HEK293 (cell line): ENCODE data around the gene RPL6.

Experiments
- BCL11A ChIP-seq: fragments of 450-650 bp; formaldehyde crosslinking; IDR thresholded peaks from 2 replicates; pipeline ENCODE4 v1.5.1; 2016; ENCODE audit warnings: low read depth, missing biosample characterization, missing genetic modification characterization
- IKZF3 ChIP-seq: fragments of 450-650 bp; IDR thresholded peaks from 2 replicates; pipeline ENCODE4 v1.5.0; 2018; ENCODE audit warnings: missing biosample characterization, mild to moderate bottlenecking, missing genetic modification characterization, moderate library complexity
- OSR2 ChIP-seq: fragments of 450-650 bp; formaldehyde crosslinking; IDR thresholded peaks from 2 replicates; pipeline ENCODE4 v1.5.1; 2016; ENCODE audit warnings: missing biosample characterization, missing genetic modification characterization
- PRDM1 ChIP-seq: fragments of 450-650 bp; formaldehyde crosslinking; IDR thresholded peaks from 2 replicates; pipeline ENCODE4; 2016; ENCODE audit warnings: missing biosample characterization, missing genetic modification characterization
- SP3 ChIP-seq: fragments of 450-650 bp; formaldehyde crosslinking; IDR thresholded peaks from 2 replicates; pipeline ENCODE4 v1.5.1; 2016; ENCODE audit warnings: missing biosample characterization, missing genetic modification characterization
- SP7 ChIP-seq: fragments of 450-650 bp; formaldehyde crosslinking; IDR thresholded peaks from 2 replicates; pipeline ENCODE4 v1.5.1; 2016; ENCODE audit warnings: missing biosample characterization, missing genetic modification characterization
- YY1 ChIP-seq: fragments of 450-650 bp; formaldehyde crosslinking; IDR thresholded peaks from 2 replicates; pipeline ENCODE4 v1.5.1; 2018; ENCODE audit warnings: missing biosample characterization, missing genetic modification characterization
- ZFHX2 ChIP-seq: fragments of 450-650 bp; formaldehyde crosslinking; conservative IDR thresholded peaks from 2 replicates; pipeline ENCODE4 v1.5.1; 2016; ENCODE audit warnings: missing biosample characterization, missing genetic modification characterization
- ZNF121 ChIP-seq: fragments of 450-650 bp; formaldehyde crosslinking; IDR thresholded peaks from 2 replicates; pipeline ENCODE4 v1.5.1; 2016; ENCODE audit warnings: missing biosample characterization, missing genetic modification characterization
- ZNF24 ChIP-seq: fragments of 450-650 bp; formaldehyde crosslinking; IDR thresholded peaks from 2 replicates; pipeline ENCODE4 v1.5.1; 2016; ENCODE audit warnings: missing biosample characterization, missing genetic modification characterization
- ZNF311 ChIP-seq: fragments of 450-650 bp; formaldehyde crosslinking; IDR thresholded peaks from 2 replicates; pipeline ENCODE4 v1.5.1; 2017; ENCODE audit warnings: missing biosample characterization, missing genetic modification characterization, borderline replicate concordance
- ZNF354C ChIP-seq: fragments of 450-650 bp; formaldehyde crosslinking; IDR thresholded peaks from 2 replicates; pipeline ENCODE4 v1.5.1; 2016; ENCODE audit warnings: missing biosample characterization, missing genetic modification characterization, low read depth, borderline replicate concordance
- ZNF391 ChIP-seq: fragments of 450-650 bp; formaldehyde crosslinking; IDR thresholded peaks from 2 replicates; pipeline ENCODE4 v1.5.1; 2016; ENCODE audit warnings: low read depth, missing biosample characterization, missing genetic modification characterization, borderline replicate concordance
- ZNF549 ChIP-seq: fragments of 450-650 bp; IDR thresholded peaks from 2 replicates; pipeline ENCODE4 v1.5.1; 2018; ENCODE audit warnings: missing biosample characterization, missing genetic modification characterization, mild to moderate bottlenecking, inconsistent platforms, moderate library complexity
- ZNF600 ChIP-seq: fragments of 450-650 bp; formaldehyde crosslinking; IDR thresholded peaks from 2 replicates; pipeline ENCODE4 v1.5.1; 2016; ENCODE audit warnings: missing biosample characterization, missing genetic modification characterization
- ZNF792 ChIP-seq: fragments of 450-650 bp; formaldehyde crosslinking; IDR thresholded peaks from 2 replicates; pipeline ENCODE4 v1.5.1; 2016; ENCODE audit warnings: missing biosample characterization, missing genetic modification characterization
- ZNF843 ChIP-seq: fragments of 450-650 bp; formaldehyde crosslinking; IDR thresholded peaks from 2 replicates; pipeline ENCODE4 v1.5.1; 2016; ENCODE audit warnings: missing biosample characterization, missing genetic modification characterization
- TF ChIP-seq, protein P1 (sequence below): fragments of 450-650 bp; formaldehyde crosslinking; IDR thresholded peaks from 2 replicates; pipeline ENCODE4 v1.5.1; 2016; ENCODE audit warnings: missing biosample characterization, missing genetic modification characterization, borderline replicate concordance
- TF ChIP-seq, protein P2 (sequence below): fragments of 450-650 bp; formaldehyde crosslinking; optimal IDR thresholded peaks from 2 replicates; pipeline ENCODE3; 2016; ENCODE audit warnings: missing biosample characterization, mild to moderate bottlenecking, missing genetic modification characterization
- TF ChIP-seq, protein P3 (sequence below): fragments of 450-650 bp; formaldehyde crosslinking; IDR thresholded peaks from 2 replicates; pipeline ENCODE4 v1.5.1; 2016; ENCODE audit warnings: missing biosample characterization, missing genetic modification characterization
- TF ChIP-seq, protein P4 (sequence below): fragments of 450-650 bp; formaldehyde crosslinking; IDR thresholded peaks from 2 replicates; pipeline ENCODE4 v1.5.1; 2016; ENCODE audit warnings: missing biosample characterization, missing genetic modification characterization

The RPL6 gene

DNA sequence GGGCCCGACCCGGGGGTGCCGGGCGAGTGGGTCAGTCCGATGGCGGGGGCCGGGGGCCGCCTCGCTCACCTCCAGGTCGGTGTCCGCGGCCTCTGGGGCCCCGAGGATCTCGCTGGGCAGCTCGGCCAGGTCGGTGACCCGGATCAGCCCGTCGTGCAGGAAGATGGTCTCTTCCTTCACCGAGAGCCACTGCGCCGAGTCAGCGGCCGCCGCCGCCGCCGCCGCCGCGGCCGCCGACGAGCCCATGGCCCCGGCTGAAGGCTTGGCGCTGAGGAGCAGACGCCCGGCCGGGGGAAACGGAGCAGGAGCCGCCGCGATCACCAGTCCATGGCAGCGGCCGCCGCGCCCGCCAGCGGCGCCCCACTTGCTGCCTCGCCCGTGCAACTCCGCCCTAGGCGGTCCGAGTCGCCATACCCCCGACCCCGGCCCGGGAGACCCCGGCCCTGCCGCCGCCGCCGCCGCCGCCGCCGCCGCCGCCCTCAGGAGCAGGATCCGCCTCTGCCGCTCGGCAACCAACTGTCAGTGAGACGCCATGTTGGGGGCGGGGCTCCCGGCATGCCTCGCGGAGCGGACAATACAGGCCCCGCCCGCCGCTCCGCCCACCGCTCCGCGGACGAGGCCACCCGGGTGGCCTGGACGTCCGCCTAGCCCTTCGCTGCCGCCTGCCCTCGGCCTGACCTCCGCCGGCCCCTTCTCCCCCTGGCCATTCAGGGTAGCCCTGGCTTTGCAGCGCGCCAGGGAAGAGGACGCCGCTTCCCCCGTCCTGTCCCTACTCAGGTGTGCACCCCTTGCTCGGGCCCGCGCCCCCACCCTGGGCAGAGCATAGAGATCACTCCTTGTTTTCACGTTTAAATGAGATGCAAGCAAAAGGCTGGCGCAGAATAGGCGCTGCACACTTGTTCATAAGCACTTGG lies 27.3 kb downstream of the RPL6 start, which contains the start of gene HECTD4 (continued):
- TF ChIP-seq, protein P1, sequence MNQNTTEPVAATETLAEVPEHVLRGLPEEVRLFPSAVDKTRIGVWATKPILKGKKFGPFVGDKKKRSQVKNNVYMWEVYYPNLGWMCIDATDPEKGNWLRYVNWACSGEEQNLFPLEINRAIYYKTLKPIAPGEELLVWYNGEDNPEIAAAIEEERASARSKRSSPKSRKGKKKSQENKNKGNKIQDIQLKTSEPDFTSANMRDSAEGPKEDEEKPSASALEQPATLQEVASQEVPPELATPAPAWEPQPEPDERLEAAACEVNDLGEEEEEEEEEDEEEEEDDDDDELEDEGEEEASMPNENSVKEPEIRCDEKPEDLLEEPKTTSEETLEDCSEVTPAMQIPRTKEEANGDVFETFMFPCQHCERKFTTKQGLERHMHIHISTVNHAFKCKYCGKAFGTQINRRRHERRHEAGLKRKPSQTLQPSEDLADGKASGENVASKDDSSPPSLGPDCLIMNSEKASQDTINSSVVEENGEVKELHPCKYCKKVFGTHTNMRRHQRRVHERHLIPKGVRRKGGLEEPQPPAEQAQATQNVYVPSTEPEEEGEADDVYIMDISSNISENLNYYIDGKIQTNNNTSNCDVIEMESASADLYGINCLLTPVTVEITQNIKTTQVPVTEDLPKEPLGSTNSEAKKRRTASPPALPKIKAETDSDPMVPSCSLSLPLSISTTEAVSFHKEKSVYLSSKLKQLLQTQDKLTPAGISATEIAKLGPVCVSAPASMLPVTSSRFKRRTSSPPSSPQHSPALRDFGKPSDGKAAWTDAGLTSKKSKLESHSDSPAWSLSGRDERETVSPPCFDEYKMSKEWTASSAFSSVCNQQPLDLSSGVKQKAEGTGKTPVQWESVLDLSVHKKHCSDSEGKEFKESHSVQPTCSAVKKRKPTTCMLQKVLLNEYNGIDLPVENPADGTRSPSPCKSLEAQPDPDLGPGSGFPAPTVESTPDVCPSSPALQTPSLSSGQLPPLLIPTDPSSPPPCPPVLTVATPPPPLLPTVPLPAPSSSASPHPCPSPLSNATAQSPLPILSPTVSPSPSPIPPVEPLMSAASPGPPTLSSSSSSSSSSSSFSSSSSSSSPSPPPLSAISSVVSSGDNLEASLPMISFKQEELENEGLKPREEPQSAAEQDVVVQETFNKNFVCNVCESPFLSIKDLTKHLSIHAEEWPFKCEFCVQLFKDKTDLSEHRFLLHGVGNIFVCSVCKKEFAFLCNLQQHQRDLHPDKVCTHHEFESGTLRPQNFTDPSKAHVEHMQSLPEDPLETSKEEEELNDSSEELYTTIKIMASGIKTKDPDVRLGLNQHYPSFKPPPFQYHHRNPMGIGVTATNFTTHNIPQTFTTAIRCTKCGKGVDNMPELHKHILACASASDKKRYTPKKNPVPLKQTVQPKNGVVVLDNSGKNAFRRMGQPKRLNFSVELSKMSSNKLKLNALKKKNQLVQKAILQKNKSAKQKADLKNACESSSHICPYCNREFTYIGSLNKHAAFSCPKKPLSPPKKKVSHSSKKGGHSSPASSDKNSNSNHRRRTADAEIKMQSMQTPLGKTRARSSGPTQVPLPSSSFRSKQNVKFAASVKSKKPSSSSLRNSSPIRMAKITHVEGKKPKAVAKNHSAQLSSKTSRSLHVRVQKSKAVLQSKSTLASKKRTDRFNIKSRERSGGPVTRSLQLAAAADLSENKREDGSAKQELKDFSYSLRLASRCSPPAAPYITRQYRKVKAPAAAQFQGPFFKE (tag by site-specific recombination): no peak
- no peak for TF ChIP-seq ZNF391 (tag by site-specific recombination)
- no peak for TF ChIP-seq ZNF549
- TF ChIP-seq SP7 (tag by site-specific recombination): 0 out of 2 replicates have a peak, but pooled peaks have one; percentile 50
- TF ChIP-seq ZNF121: peak; percentile 100
- TF ChIP-seq OSR2: no peak
- no peak for TF ChIP-seq ZNF354C (tag by site-specific recombination)
- no peak for TF ChIP-seq ZNF792 (tag by site-specific recombination)
- 0 out of 2 replicates have a peak, but pooled peaks have one; percentile 3 for TF ChIP-seq IKZF3 (tag by site-specific recombination)
- no peak for TF ChIP-seq ZNF843
- no peak for TF ChIP-seq PRDM1 (tag by site-specific recombination)
- TF ChIP-seq, protein P2, sequence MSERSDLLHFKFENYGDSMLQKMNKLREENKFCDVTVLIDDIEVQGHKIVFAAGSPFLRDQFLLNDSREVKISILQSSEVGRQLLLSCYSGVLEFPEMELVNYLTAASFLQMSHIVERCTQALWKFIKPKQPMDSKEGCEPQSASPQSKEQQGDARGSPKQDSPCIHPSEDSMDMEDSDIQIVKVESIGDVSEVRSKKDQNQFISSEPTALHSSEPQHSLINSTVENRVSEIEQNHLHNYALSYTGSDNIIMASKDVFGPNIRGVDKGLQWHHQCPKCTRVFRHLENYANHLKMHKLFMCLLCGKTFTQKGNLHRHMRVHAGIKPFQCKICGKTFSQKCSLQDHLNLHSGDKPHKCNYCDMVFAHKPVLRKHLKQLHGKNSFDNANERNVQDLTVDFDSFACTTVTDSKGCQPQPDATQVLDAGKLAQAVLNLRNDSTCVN: peak; percentile 50
- peak; percentile 59 for TF ChIP-seq YY1
- peak; percentile 64 for TF ChIP-seq ZFHX2 (tag by site-specific recombination)
- TF ChIP-seq, protein P3, sequence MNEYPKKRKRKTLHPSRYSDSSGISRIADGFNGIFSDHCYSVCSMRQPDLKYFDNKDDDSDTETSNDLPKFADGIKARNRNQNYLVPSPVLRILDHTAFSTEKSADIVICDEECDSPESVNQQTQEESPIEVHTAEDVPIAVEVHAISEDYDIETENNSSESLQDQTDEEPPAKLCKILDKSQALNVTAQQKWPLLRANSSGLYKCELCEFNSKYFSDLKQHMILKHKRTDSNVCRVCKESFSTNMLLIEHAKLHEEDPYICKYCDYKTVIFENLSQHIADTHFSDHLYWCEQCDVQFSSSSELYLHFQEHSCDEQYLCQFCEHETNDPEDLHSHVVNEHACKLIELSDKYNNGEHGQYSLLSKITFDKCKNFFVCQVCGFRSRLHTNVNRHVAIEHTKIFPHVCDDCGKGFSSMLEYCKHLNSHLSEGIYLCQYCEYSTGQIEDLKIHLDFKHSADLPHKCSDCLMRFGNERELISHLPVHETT (tag by site-specific recombination): no peak
- no peak for TF ChIP-seq ZNF600 (tag by site-specific recombination)
- TF ChIP-seq ZNF311: no peak
- 0 out of 2 replicates have a peak, but pooled peaks have one; percentile 46 for TF ChIP-seq ZNF24 (tag by site-specific recombination)
- peak; percentile 91 for TF ChIP-seq SP3
- TF ChIP-seq, protein P4, sequence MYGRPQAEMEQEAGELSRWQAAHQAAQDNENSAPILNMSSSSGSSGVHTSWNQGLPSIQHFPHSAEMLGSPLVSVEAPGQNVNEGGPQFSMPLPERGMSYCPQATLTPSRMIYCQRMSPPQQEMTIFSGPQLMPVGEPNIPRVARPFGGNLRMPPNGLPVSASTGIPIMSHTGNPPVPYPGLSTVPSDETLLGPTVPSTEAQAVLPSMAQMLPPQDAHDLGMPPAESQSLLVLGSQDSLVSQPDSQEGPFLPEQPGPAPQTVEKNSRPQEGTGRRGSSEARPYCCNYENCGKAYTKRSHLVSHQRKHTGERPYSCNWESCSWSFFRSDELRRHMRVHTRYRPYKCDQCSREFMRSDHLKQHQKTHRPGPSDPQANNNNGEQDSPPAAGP (tag by site-specific recombination): peak; percentile 78
- peak; percentile 58; the same call in 1 of the 2 replicates for TF ChIP-seq BCL11A (tag by site-specific recombination)
